Glutamatergic neuron (in vitro differentiated cells): Measurements from ENCODE around the gene CRIM1. TPM values are rescaled to one million over a fixed set of nuclear protein-coding genes. Genes with fewer than 3 reads are reported as not detected.
A peak's percentile ranks its signal among the peaks of the same experiment; 100 is the strongest.

Experiments
- DNase-seq: peaks from one replicate; pipeline ENCODE4 v3.0.0; 2022
- H3K27ac Mint-ChIP-seq: one replicate; pipeline ENCODE4 v1.8.0; 2020; ENCODE audit warnings: mild to moderate bottlenecking, mixed read lengths, inconsistent platforms; ENCODE audit not compliant: unreplicated experiment
- H3K27me3 Mint-ChIP-seq: one replicate; pipeline ENCODE4 v1.8.0; 2020; ENCODE audit warnings: mild to moderate bottlenecking, moderate library complexity, mixed read lengths, inconsistent platforms; ENCODE audit not compliant: unreplicated experiment
- H3K36me3 Mint-ChIP-seq: one replicate; pipeline ENCODE4 v1.8.0; 2020; ENCODE audit warnings: mild to moderate bottlenecking, mixed read lengths, inconsistent platforms; ENCODE audit not compliant: unreplicated experiment
- H3K4me1 Mint-ChIP-seq: one replicate; pipeline ENCODE4 v1.8.0; 2020; ENCODE audit warnings: mild to moderate bottlenecking, low read depth, mixed read lengths, inconsistent platforms; ENCODE audit not compliant: unreplicated experiment
- H3K4me3 Mint-ChIP-seq: one replicate; pipeline ENCODE4 v1.8.0; 2020; ENCODE audit warnings: mild to moderate bottlenecking, mixed read lengths, inconsistent platforms; ENCODE audit not compliant: unreplicated experiment
- H3K9me3 Mint-ChIP-seq: one replicate; pipeline ENCODE4 v1.8.0; 2020; ENCODE audit warnings: mild to moderate bottlenecking, moderate library complexity, mixed read lengths, inconsistent platforms; ENCODE audit not compliant: unreplicated experiment
- CTCF ChIP-seq: fragments of 200-600 bp; sonication (generic); IDR thresholded peaks from one replicate; pipeline ENCODE4 v1.5.0; 2021; ENCODE audit not compliant: partially characterized antibody, unreplicated experiment
- total RNA-seq: library from RNA; stranded (reverse); fragmentation: NEBNext Ultra II Directional; extraction: Animal tissue kit (Norgen Biotek cat#: 25700); gene quantifications from one replicate; pipeline ENCODE4 v1.2.1, GENCODE V29; 2021; ENCODE audit not compliant: unreplicated experiment

The CRIM1 gene
- total RNA-seq, 1 donor from 2014 or later = 35.7 TPM

DNA sequence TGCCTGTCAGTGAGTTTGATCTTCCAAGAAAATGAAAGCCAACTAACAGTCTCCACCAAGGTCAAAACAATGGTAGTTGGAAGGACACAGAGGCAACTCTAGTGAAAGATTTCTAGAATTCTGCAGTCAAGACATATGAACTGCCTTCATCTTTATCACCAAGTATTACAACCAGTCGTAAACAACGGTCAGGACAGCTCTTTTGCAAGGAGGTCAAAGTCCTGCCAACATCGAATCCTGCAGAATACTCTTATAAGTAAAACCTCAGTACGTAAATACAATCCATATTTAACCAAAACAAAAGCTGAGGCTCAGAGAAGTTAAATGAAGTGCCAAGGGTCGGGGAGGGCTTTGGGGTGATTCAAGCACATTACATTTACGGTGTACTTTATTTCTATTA is 239.3 kb downstream of the CRIM1 start:
- Mint-ChIP-seq H3K9me3 (peaks cover 2% of the 10 kb centered on the region), H3K36me3 (no peaks in the 10 kb centered on the region), H3K27me3 (peaks cover 2% of the 10 kb centered on the region), H3K4me3 (no peak overlapping the region), H3K4me1 (peaks cover 12% of the 10 kb centered on the region), H3K27ac (no peak overlapping the region)
- no peak for TF ChIP-seq CTCF
- DNase-seq = no peak

- Mint-ChIP-seq H3K27me3 (peaks cover 2% of the 10 kb centered on the region), H3K4me3 (peak overlapping the region; percentile 87), H3K27ac (no peak overlapping the region), H3K36me3 (no peaks in the 10 kb centered on the region), H3K4me1 (peaks cover 12% of the 10 kb centered on the region), H3K9me3 (peaks cover 2% of the 10 kb centered on the region)
- no peak for TF ChIP-seq CTCF
- no peak for DNase-seq
These were observed 240.8 kb downstream of the CRIM1 start for GRCh38 chr2:36596397-36596796.

- no peak for TF ChIP-seq CTCF
- H3K36me3 Mint-ChIP-seq = no peaks in the 10 kb centered on the region
- no peak for DNase-seq
- H3K9me3 Mint-ChIP-seq = peaks cover 2% of the 10 kb centered on the region
- peak overlapping the region; percentile 87 for H3K4me3 Mint-ChIP-seq
- peaks cover 2% of the 10 kb centered on the region for H3K27me3 Mint-ChIP-seq
- peak overlapping the region; percentile 57 for H3K27ac Mint-ChIP-seq
- H3K4me1 Mint-ChIP-seq = peaks cover 12% of the 10 kb centered on the region
These were observed 241.5 kb downstream of the CRIM1 start for GRCh38 chr2:36597003-36597531.

- peak; percentile 85 for DNase-seq
- Mint-ChIP-seq H3K36me3 (no peaks in the 10 kb centered on the region), H3K9me3 (peaks cover 2% of the 10 kb centered on the region), H3K4me3 (peak within 1 kb of the TSS; percentile 87), H3K27ac (peak within 1 kb of the TSS; percentile 57), H3K4me1 (peaks cover 12% of the 10 kb centered on the region), H3K27me3 (peaks cover 2% of the 10 kb centered on the region)
- no peak for TF ChIP-seq CTCF
These were observed 242.2 kb downstream of the CRIM1 start, which contains the start of gene FEZ2 for GRCh38 chr2:36597532-36598377. Gene FEZ2 (minus strand): TSS chr2:36598168. CDS start chr2:36598142, 26 bp downstream.

Other genes with a start within 250 kb of the CRIM1 start
- gene FEZ2, start 242.4 kb downstream of the CRIM1 start, total RNA-seq = 47.3 TPM